HFF-Myc (cell line): ENCODE data around the gene PDE4A.

Experiments used
- DNase-seq: peaks from one replicate; pipeline ENCODE4 v3.0.0-alpha.2; 2011; ENCODE audit warnings: low read depth; ENCODE audit errors: extremely low read depth
- H3K4me3 ChIP-seq: replicated peaks from 2 replicates; pipeline ENCODE4 v1.5.1; 2011; ENCODE audit warnings: low read depth, mild to moderate bottlenecking, control low read depth, low read length
- TF ChIP-seq, protein P1 (sequence below): IDR thresholded peaks from 2 replicates; pipeline ENCODE4 v1.5.1; 2012; ENCODE audit warnings: mild to moderate bottlenecking, low read depth, low read length, control low read depth; ENCODE audit errors: missing control alignments

Gene PDE4A

DNA sequence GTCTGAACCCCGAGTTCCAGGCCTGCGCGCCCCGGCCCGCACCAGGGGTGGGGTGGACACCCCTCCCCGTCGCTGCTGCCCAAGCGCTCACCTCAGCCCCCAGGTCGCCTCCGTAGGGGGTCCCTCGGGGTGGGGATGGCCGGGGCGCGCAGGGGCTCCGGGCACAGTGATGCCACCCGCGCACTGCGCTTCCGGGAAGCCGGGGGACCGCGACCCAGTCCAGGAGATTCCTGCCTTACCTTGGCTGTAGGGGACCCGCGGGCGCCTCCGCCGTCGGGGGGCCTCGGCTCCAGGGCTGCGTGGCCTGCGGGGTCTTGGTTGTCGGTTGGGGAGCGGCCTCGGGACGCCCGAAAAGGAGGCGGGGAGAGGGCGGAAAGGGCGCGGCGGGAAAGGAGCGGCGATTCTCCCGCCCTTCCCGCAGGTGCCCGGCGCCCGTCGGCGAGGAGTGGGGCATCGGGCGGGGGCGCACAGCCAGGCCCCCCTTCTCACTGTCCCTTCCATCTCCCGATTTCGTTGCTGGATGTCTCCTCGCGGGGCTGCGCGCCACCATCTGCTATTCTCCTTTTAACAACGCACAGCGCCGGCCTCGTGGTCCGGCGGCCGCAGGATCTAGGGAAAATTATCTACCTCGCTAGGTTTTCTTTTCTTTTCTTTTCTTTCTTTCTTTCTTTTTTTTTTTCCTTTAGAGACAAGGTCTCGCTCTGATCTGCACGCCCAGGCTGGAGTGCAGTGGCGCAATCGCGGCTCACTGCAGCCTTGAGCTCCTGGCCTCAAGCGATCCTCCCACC, 82.9 kb downstream of the PDE4A start, which contains the start of gene KEAP1:
KEAP1 (minus strand) TSS at position 355 of the 788 bp plus-strand sequence. CDS start 3,323 bp downstream, outside the sequence.
- no peak for DNase-seq
- peak within 1 kb of the TSS; percentile 91 for H3K4me3 ChIP-seq
- TF ChIP-seq, protein P1, sequence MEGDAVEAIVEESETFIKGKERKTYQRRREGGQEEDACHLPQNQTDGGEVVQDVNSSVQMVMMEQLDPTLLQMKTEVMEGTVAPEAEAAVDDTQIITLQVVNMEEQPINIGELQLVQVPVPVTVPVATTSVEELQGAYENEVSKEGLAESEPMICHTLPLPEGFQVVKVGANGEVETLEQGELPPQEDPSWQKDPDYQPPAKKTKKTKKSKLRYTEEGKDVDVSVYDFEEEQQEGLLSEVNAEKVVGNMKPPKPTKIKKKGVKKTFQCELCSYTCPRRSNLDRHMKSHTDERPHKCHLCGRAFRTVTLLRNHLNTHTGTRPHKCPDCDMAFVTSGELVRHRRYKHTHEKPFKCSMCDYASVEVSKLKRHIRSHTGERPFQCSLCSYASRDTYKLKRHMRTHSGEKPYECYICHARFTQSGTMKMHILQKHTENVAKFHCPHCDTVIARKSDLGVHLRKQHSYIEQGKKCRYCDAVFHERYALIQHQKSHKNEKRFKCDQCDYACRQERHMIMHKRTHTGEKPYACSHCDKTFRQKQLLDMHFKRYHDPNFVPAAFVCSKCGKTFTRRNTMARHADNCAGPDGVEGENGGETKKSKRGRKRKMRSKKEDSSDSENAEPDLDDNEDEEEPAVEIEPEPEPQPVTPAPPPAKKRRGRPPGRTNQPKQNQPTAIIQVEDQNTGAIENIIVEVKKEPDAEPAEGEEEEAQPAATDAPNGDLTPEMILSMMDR: no peak

DNA sequence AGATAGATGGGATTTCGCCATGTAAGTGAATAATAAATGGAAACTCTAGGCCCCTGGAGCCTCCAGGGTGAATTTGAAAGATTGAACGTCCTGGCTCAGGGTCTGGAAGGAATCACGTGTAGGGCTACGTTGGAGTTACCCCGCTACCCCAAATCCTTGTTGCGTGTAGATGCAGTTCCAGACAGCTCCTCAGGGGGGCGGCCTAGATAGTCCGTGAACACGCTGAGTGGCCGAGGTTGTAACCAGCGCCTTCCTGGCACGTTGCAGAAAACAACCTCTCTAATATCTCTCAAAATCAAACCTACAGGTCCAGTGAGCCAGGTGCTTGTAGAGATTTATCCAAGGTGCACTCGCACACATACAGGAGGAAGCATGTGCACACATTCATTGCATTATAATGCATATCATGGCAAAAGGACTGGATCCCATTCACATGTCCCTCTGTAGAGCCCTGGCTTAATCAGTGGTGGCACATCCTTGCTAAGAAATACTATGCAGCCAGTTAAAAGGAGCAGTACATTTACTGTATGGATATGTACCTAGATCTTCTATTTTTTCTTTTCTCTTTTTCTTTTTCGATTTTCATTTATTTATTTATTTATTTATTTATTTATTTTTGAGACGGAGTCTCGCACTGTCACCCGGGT, 85.4 kb downstream of the PDE4A start:
- TF ChIP-seq, protein P1: peak; percentile 80
- no peak overlapping the region for H3K4me3 ChIP-seq
- no peak for DNase-seq

DNA sequence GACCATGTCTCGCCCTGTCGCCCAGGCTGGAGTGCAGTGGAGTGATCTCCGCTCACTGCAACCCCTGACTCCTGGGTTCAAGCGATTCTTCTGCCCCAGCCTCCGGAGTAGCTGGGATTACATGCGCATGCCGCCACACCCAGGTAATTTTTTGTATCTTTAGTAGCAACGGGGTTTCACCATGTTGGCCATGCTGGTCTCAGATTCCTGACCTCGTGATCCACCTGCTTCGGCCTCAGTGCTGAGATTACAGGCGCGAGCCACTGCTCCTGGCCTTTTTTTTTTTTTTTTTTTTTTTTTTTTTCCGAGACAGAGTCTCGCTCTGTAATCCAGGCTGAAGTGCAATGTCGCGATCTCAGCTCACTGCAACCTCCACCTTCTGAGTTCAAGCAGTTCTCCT, 87.7 kb downstream of the PDE4A start:
- no peak overlapping the region for H3K4me3 ChIP-seq
- DNase-seq: no peak
- TF ChIP-seq, protein P1: no peak

DNA sequence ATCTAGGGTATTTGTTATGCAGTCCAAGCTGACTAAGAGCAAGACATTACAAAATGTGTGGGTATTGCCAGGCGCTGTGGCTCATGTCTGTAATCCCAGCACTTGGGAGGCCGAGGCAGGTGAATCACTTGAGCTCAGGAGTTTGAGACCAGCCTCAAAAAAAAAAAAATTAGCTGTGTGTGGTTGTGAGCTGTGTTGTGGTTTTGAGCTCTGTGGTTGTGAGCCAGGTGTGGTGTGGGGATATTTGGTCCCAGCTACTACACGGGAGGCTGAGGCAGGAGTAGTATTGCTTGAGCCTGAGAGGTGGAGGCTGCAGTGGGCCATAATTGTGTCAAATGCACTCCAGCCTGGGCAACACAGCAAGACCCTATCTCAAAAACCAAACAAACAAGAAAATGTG, 88.4 kb downstream of the PDE4A start:
- H3K4me3 ChIP-seq: no peak overlapping the region
- DNase-seq: no peak
- TF ChIP-seq, protein P1: no peak

DNA sequence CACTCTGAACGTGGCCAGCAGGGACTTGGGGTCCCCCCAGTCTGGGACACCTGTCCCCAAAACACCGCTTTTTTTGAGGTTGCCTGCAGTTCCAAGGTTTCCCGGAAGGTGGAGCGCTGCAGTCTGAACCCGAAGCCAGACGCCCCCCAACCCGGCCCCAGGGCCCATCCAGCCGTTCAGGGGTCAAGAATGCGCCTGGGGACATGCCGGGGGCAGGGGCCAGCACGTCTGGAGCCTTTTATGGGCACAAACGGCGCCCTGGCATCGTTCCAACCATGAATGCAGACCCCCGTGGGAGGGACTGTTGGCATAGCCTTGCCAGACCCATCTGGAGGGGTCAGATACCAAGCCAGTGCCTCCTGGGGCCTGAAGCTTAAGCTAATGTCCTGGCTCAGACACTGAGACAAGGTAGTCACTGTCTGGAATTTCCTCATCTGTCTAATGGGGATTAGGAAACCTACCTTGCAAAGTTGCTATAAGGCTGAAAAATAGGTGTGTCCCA, 90.0 kb downstream of the PDE4A start:
- DNase-seq: no peak
- TF ChIP-seq, protein P1: peak; percentile 71
- no peak overlapping the region for H3K4me3 ChIP-seq

DNA sequence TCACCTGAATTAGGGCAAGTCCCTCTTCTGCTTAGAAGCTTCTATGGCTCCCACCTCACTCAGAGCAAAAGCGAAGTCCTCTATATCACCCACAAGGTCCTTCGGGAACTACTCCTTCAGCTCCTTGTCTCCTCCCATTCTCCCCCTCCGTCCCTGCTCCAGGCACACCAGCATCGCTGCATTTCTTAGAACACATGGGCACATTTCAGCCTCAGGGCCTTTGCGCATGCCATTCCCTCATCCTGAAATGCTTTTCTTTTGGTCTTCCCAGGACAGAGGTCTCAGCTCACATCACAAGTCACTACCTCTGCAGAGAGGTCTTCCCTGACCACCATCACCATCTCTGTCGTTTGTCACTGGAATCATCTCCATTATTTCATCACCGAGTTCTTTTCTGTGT, 92.9 kb downstream of the PDE4A start:
- H3K4me3 ChIP-seq: no peak overlapping the region
- TF ChIP-seq, protein P1: no peak

More for the DNA sequence above, 92.9 kb downstream of the PDE4A start:
- DNase-seq: no peak
